Measurements from ENCODE around the gene MYRFL. TPM values are rescaled to one million over a fixed set of nuclear protein-coding genes. Genes with fewer than 3 reads are reported as not detected.

MYRFL gene
- polyA plus RNA-seq, 1 of the 3 experiments (the other 2 are of a cell fraction) = not detected

DNA sequence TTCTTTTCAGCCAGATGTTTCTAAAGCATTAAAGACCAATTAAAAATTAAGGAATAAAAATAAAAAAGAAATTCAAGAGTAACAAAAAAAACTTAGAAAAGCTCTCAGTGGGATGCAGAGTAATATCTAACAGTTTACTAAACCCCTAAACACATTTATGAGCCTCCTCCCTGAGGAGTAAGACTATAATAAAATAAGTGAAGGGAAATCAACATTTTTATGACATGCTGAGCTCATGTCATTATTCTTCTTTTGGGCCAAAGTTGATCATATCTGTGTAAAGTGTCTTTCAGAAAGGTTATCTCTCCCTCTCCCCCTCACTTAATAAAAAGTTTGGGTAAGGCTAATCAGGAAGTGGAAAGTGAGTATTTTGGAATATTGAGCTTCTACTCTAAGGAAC lies 122.1 kb downstream of the MYRFL start:
- Histone ChIP-seq H3K4me1 (ENCODE audit: control insufficient read depth in 1 of 2, insufficient read depth in 2 of 2, low read depth in 1 of 2, low read length in 1 of 2) (peaks cover 0 to 3% of the 10 kb centered on the region in 2 experiments; a peak in 1 of 4 replicates), H3K27me3 (ENCODE audit: insufficient read depth) (no peaks in the 10 kb centered on the region), H3K9me3 (no peaks in the 10 kb centered on the region), H3K4me2 (no peak overlapping the region), H3K79me2 (ENCODE audit: insufficient read depth) (no peaks in the 10 kb centered on the region), H3K27ac (ENCODE audit: low read depth in 2 of 2, low read length in 1 of 2) (no peak overlapping the region), H2AFZ (ENCODE audit: low read depth) (no peak overlapping the region), H3K4me3 (ENCODE audit: low read depth in 2 of 2, low read length in 1 of 2) (no peak overlapping the region), H4K20me1 (ENCODE audit: insufficient read depth) (no peaks in the 10 kb centered on the region), H3F3A (replicated peaks; ENCODE audit: insufficient read depth) (no peaks in the 10 kb centered on the region), H3K9ac (no peak overlapping the region), H3K9me2 (no peaks in the 10 kb centered on the region), H3K36me3 (replicated peaks in 1 of 2; ENCODE audit: control insufficient read depth in 1 of 2, insufficient read depth in 2 of 2, low read length in 1 of 2) (no peaks in the 10 kb centered on the region)
- POLR2A ChIA-PET = no interaction called here
- CTCF ChIA-PET = no interaction called here
- TF ChIP-seq, protein P1, sequence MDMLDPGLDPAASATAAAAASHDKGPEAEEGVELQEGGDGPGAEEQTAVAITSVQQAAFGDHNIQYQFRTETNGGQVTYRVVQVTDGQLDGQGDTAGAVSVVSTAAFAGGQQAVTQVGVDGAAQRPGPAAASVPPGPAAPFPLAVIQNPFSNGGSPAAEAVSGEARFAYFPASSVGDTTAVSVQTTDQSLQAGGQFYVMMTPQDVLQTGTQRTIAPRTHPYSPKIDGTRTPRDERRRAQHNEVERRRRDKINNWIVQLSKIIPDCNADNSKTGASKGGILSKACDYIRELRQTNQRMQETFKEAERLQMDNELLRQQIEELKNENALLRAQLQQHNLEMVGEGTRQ (IDR thresholded peaks at IDR 0.05; ENCODE audit: borderline replicate concordance, low read depth, low read length) = no peak
- TF ChIP-seq SIN3A (IDR thresholded peaks at IDR 0.05; ENCODE audit: borderline replicate concordance, low read depth, low read length) = no peak
- TF ChIP-seq, protein P2, sequence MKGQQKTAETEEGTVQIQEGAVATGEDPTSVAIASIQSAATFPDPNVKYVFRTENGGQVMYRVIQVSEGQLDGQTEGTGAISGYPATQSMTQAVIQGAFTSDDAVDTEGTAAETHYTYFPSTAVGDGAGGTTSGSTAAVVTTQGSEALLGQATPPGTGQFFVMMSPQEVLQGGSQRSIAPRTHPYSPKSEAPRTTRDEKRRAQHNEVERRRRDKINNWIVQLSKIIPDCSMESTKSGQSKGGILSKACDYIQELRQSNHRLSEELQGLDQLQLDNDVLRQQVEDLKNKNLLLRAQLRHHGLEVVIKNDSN (IDR thresholded peaks at IDR 0.05; ENCODE audit: borderline replicate concordance, low read depth) = no peak
- no peak for TF ChIP-seq TAF1 (IDR thresholded peaks at IDR 0.05; ENCODE audit: borderline replicate concordance, low read depth, low read length)
- TF ChIP-seq, protein P3, sequence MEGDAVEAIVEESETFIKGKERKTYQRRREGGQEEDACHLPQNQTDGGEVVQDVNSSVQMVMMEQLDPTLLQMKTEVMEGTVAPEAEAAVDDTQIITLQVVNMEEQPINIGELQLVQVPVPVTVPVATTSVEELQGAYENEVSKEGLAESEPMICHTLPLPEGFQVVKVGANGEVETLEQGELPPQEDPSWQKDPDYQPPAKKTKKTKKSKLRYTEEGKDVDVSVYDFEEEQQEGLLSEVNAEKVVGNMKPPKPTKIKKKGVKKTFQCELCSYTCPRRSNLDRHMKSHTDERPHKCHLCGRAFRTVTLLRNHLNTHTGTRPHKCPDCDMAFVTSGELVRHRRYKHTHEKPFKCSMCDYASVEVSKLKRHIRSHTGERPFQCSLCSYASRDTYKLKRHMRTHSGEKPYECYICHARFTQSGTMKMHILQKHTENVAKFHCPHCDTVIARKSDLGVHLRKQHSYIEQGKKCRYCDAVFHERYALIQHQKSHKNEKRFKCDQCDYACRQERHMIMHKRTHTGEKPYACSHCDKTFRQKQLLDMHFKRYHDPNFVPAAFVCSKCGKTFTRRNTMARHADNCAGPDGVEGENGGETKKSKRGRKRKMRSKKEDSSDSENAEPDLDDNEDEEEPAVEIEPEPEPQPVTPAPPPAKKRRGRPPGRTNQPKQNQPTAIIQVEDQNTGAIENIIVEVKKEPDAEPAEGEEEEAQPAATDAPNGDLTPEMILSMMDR (IDR thresholded peaks at IDR 0.05) = no peak
- no peak for TF ChIP-seq EZH2phosphoT487 (IDR thresholded peaks at IDR 0.05; ENCODE audit: borderline replicate concordance, low read depth)
- TF ChIP-seq YY1 (IDR thresholded peaks at IDR 0.05; ENCODE audit: low read depth) = no peak
- TF ChIP-seq, protein P4, sequence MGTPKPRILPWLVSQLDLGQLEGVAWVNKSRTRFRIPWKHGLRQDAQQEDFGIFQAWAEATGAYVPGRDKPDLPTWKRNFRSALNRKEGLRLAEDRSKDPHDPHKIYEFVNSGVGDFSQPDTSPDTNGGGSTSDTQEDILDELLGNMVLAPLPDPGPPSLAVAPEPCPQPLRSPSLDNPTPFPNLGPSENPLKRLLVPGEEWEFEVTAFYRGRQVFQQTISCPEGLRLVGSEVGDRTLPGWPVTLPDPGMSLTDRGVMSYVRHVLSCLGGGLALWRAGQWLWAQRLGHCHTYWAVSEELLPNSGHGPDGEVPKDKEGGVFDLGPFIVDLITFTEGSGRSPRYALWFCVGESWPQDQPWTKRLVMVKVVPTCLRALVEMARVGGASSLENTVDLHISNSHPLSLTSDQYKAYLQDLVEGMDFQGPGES (IDR thresholded peaks at IDR 0.05; ENCODE audit: low read depth, low read length) = no peak
- no peak for TF ChIP-seq JUND (IDR thresholded peaks at IDR 0.05)
- TF ChIP-seq NFIC (IDR thresholded peaks at IDR 0.05; ENCODE audit: borderline replicate concordance) = no peak
- TF ChIP-seq RCOR1 (IDR thresholded peaks at IDR 0.05; ENCODE audit: low read length) = no peak
- DNase-seq = no peak

DNA sequence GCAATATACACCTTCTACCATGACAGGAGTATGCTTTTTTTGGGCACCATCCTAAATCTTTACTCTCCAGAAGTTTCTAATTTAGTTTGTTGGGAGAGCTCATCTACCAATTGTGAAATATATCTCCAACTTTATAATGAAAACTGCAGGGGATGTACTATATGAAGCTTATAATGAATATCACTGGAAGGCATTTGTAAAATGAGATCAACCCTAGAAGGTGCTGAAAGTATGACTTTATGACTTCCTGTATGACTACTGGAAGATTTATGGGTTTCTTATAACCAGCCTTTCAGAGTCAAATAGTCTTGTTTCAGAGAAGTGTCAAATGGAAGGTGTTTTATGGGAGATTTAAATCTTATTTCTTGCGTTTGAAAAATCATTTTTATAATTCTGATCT lies 122.9 kb downstream of the MYRFL start:
- CTCF ChIA-PET = interaction anchor here (1.0 kb wide), 1 partner anchor 40 kb away, joined by 3 read pairs; no protein-coding TSS in a partner anchor
- POLR2A ChIA-PET = no interaction called here
- Histone ChIP-seq H3K4me3 (ENCODE audit: low read depth in 2 of 2, low read length in 1 of 2) (no peak overlapping the region), H3K9me2 (no peaks in the 10 kb centered on the region), H3K36me3 (replicated peaks in 1 of 2; ENCODE audit: control insufficient read depth in 1 of 2, insufficient read depth in 2 of 2, low read length in 1 of 2) (no peaks in the 10 kb centered on the region), H3K9ac (no peak overlapping the region), H3K79me2 (ENCODE audit: insufficient read depth) (no peaks in the 10 kb centered on the region), H4K20me1 (ENCODE audit: insufficient read depth) (no peaks in the 10 kb centered on the region), H3F3A (replicated peaks; ENCODE audit: insufficient read depth) (no peaks in the 10 kb centered on the region), H3K4me1 (ENCODE audit: control insufficient read depth in 1 of 2, insufficient read depth in 2 of 2, low read depth in 1 of 2, low read length in 1 of 2) (peaks cover 0 to 3% of the 10 kb centered on the region in 2 experiments; a peak in 1 of 4 replicates), H3K27ac (ENCODE audit: low read depth in 2 of 2, low read length in 1 of 2) (no peak overlapping the region), H3K9me3 (no peaks in the 10 kb centered on the region), H2AFZ (ENCODE audit: low read depth) (no peak overlapping the region), H3K4me2 (no peak overlapping the region), H3K27me3 (ENCODE audit: insufficient read depth) (no peaks in the 10 kb centered on the region)
- 36% methylated on average over 1 of the region's 1 CpG for WGBS (ENCODE audit: low lambda C conversion rate)
- no peak for TF ChIP-seq FOXJ3 (CRISPR knock-in tag; IDR thresholded peaks at IDR 0.05)
- TF ChIP-seq, protein P4 (IDR thresholded peaks at IDR 0.05; ENCODE audit: low read depth, low read length) = no peak
- DNase-seq = no peak

Measured in SK-N-SH (cell line).